ENCODE data around the gene PPFIBP2.

The PPFIBP2 gene

DNA sequence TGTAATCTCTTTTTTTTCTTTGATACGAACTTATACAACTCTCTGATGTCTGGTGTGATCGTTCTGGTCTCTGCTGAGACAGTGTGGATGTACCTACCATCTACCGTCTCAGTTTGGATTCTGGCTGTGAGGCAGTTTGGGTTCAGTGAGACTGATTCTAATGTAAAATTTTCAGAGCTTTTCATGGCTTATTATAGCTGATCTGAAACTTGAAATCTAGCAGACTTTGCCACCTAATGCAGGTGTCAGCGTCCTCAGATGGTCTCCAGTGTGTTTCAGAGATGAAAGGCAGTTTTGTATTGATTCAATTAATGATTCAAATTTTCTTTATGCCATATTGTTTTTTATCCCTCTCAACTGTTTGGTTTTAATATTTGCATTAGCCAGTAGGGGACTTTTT lies 35.9 kb downstream of the PPFIBP2 start:
- no peaks in the 10 kb centered on the region for H3K4me1 Mint-ChIP-seq
- H3K36me3 Mint-ChIP-seq (ENCODE audit: insufficient read depth) = no peaks in the 10 kb centered on the region
- H3K4me3 Mint-ChIP-seq = no peak overlapping the region
- H3K27me3 Mint-ChIP-seq = no peaks in the 10 kb centered on the region
- no peak overlapping the region for H3K27ac Mint-ChIP-seq (ENCODE audit: low read depth)
- ATAC-seq (replicated peaks; ENCODE audit: extremely low read depth, poor library complexity, severe bottlenecking) = no peak
- H3K9me3 Mint-ChIP-seq = no peaks in the 10 kb centered on the region
- DNase-seq (ENCODE audit: low spot score in 2 of 2) = no peak

- Mint-ChIP-seq H3K27ac (ENCODE audit: low read depth) (no peak overlapping the region), H3K4me3 (no peak overlapping the region), H3K27me3 (no peaks in the 10 kb centered on the region), H3K4me1 (no peaks in the 10 kb centered on the region), H3K36me3 (ENCODE audit: insufficient read depth) (no peaks in the 10 kb centered on the region), H3K9me3 (no peaks in the 10 kb centered on the region)
- ATAC-seq (replicated peaks; ENCODE audit: extremely low read depth, poor library complexity, severe bottlenecking) (no peak), DNase-seq (ENCODE audit: low spot score in 2 of 2) (no peak)
Measured at GRCh38 chr11:7551571-7551970, 37.8 kb downstream of the PPFIBP2 start.

DNA sequence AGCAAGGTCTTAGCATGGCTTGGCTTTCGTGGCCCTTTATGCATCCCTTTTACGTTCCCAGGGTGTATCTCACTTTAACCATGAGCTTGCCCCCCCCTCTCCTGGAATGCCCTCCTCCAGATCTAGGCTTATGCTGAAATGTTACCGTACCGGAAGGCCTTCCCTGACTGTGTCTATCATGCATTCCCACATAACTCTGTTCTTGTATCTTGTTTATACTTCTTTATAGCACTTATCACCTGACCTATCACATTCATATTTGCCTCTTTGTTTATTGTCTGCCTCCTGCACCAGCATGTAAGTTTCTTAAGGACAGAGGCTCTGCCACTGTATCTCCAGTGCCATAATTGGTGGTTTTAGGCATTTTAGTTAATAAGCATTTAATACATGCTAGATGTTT lies 38.9 kb downstream of the PPFIBP2 start:
- ATAC-seq (replicated peaks; ENCODE audit: extremely low read depth, poor library complexity, severe bottlenecking) (no peak), DNase-seq (ENCODE audit: low spot score in 2 of 2) (no peak)
- Mint-ChIP-seq H3K36me3 (ENCODE audit: insufficient read depth) (no peaks in the 10 kb centered on the region), H3K27me3 (no peaks in the 10 kb centered on the region), H3K27ac (ENCODE audit: low read depth) (no peak overlapping the region), H3K4me1 (no peaks in the 10 kb centered on the region), H3K9me3 (no peaks in the 10 kb centered on the region), H3K4me3 (no peak overlapping the region)

GRCh38 chr11:7555052-7555699 lies 41.4 kb downstream of the PPFIBP2 start:
- Mint-ChIP-seq H3K9me3 (no peaks in the 10 kb centered on the region), H3K36me3 (ENCODE audit: insufficient read depth) (peaks cover 1% of the 10 kb centered on the region), H3K27me3 (no peaks in the 10 kb centered on the region), H3K4me1 (no peaks in the 10 kb centered on the region), H3K4me3 (no peak overlapping the region), H3K27ac (ENCODE audit: low read depth) (no peak overlapping the region)
- DNase-seq (ENCODE audit: low spot score in 2 of 2) = no peak
- no peak for ATAC-seq (replicated peaks; ENCODE audit: extremely low read depth, poor library complexity, severe bottlenecking)

- Mint-ChIP-seq H3K4me3 (no peak overlapping the region), H3K27ac (ENCODE audit: low read depth) (no peak overlapping the region), H3K4me1 (no peaks in the 10 kb centered on the region), H3K27me3 (no peaks in the 10 kb centered on the region), H3K36me3 (ENCODE audit: insufficient read depth) (peaks cover 1% of the 10 kb centered on the region), H3K9me3 (no peaks in the 10 kb centered on the region)
- ATAC-seq (replicated peaks; ENCODE audit: extremely low read depth, poor library complexity, severe bottlenecking) (no peak), DNase-seq (ENCODE audit: low spot score in 2 of 2) (no peak)
Measured at GRCh38 chr11:7558046-7558445, 44.2 kb downstream of the PPFIBP2 start.

DNA sequence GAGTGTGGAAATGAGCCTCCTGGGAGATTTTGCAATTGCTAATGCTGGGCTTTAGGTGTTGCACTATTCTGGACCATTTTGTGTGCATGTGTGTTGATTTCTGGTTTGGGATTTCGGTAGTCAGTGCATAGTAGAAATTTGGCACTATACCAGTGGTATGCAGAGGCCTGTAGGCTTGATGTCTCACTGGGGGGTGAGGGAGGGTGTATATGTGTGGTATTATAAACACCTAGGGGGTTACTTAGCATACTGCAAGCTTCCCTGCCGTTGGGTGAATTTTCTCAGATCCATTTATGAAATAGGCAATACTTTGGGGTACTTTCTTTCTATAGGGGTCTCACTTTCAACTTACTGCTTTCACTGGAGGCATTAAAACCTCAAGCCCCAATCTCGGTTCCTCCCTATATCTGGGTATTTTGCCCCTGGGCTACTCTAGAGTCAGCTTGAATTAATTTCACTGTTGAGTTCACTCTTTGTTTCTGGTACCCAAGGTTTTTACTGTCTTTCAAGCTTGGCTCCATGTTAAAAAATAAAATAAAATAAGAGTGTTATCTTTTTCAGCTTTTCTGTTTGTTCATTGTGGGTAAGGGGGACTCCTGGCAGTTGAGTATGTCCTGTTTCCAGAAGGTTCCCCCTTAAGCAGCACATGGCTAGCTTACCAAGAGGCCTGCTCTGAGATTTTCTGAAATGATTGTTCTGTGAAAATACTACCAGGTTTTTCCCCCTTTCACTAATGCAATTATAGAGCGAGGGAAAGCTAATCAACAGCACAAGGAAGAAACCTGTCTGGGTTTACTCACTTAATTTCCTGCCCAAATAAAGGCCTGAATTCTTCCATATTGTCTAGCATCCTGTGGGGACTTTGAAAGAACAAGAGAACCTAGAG lies 45.8 kb downstream of the PPFIBP2 start:
- no peak for ATAC-seq (replicated peaks; ENCODE audit: extremely low read depth, poor library complexity, severe bottlenecking)
- H3K4me1 Mint-ChIP-seq = no peaks in the 10 kb centered on the region
- no peak for DNase-seq (ENCODE audit: low spot score in 2 of 2)
- no peaks in the 10 kb centered on the region for H3K27me3 Mint-ChIP-seq
- H3K27ac Mint-ChIP-seq (ENCODE audit: low read depth) = no peak overlapping the region
- peaks cover 1% of the 10 kb centered on the region for H3K36me3 Mint-ChIP-seq (ENCODE audit: insufficient read depth)
- no peaks in the 10 kb centered on the region for H3K9me3 Mint-ChIP-seq
- no peak overlapping the region for H3K4me3 Mint-ChIP-seq

DNA sequence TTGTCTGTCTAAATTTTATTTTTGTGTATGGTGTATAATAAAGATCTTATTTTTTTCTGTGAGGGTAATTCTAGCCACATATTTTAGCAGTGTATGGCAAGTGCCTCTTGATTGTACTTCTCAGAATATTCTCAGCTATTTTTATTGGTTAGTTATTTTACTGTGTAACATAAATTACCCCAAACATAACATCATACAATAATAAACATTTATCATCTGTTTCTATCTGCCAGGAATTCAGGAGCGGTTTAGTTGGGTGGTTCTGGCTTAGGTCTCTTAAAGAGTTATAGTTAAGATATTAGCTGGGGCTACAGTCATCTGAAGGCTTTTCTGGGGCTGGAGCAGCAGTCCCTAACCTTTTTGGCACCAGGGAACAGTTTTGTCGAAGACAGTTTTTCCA lies 47.8 kb downstream of the PPFIBP2 start:
- DNase-seq (ENCODE audit: low spot score in 2 of 2) (no peak), ATAC-seq (replicated peaks; ENCODE audit: extremely low read depth, poor library complexity, severe bottlenecking) (no peak)
- no peak overlapping the region for H3K4me3 Mint-ChIP-seq
- no peaks in the 10 kb centered on the region for H3K4me1 Mint-ChIP-seq
- no peaks in the 10 kb centered on the region for H3K9me3 Mint-ChIP-seq
- H3K27me3 Mint-ChIP-seq = no peaks in the 10 kb centered on the region
- H3K36me3 Mint-ChIP-seq (ENCODE audit: insufficient read depth) = peaks cover 1% of the 10 kb centered on the region
- H3K27ac Mint-ChIP-seq (ENCODE audit: low read depth) = no peak overlapping the region

GRCh38 chr11:7563281-7563680 lies 49.5 kb downstream of the PPFIBP2 start:
- Mint-ChIP-seq H3K27ac (ENCODE audit: low read depth) (no peak overlapping the region), H3K36me3 (ENCODE audit: insufficient read depth) (peaks cover under 1% of the 10 kb centered on the region), H3K4me3 (no peak overlapping the region), H3K27me3 (no peaks in the 10 kb centered on the region), H3K9me3 (no peaks in the 10 kb centered on the region), H3K4me1 (no peaks in the 10 kb centered on the region)
- DNase-seq (ENCODE audit: low spot score in 2 of 2) (no peak), ATAC-seq (replicated peaks; ENCODE audit: extremely low read depth, poor library complexity, severe bottlenecking) (no peak)

DNA sequence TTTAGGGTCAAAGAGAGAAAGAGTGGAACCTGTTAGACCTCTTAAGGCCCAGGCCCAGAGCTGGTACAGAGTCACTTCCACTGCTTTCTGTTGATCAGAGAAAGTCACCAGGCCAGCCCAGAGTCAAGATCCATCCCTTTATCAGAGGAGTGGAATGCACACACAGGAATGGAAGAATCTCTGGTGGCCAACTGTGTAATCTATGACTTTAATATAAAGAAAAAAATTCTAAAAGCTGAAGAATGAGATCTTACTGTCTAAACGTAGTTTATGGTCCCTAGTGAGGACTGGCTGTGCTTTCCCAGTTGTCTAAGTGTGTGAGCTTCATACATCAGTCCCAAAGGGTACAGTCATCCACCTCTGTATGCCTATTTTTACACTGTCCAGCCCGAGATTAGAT lies 51.0 kb downstream of the PPFIBP2 start:
- Mint-ChIP-seq H3K9me3 (no peaks in the 10 kb centered on the region), H3K4me3 (no peak overlapping the region), H3K27ac (ENCODE audit: low read depth) (no peak overlapping the region), H3K4me1 (no peaks in the 10 kb centered on the region), H3K36me3 (ENCODE audit: insufficient read depth) (no peaks in the 10 kb centered on the region), H3K27me3 (no peaks in the 10 kb centered on the region)
- ATAC-seq (replicated peaks; ENCODE audit: extremely low read depth, poor library complexity, severe bottlenecking) = no peak
- DNase-seq (ENCODE audit: low spot score in 2 of 2) = no peak

DNA sequence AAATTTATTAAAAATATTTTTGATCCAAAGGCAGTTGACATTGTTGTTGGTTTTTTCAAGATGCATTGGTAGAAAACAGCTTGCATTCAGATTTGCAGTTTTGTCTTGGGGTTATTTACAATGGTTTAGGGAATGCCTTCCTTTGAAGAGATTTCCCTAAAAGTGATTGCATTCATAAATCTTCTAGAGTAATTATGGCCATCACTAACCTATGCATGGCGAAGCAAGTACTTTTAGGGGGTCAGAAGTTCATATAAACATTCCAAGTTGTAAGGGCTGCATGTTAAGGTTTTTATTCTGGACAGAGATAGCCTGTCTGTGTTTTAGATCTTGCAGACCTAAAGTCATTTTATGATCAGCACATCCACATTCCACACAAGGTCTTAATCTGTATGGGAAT lies 53.5 kb downstream of the PPFIBP2 start:
- no peaks in the 10 kb centered on the region for H3K27me3 Mint-ChIP-seq
- ATAC-seq (replicated peaks; ENCODE audit: extremely low read depth, poor library complexity, severe bottlenecking) = no peak
- no peaks in the 10 kb centered on the region for H3K36me3 Mint-ChIP-seq (ENCODE audit: insufficient read depth)
- H3K4me1 Mint-ChIP-seq = peaks cover 4% of the 10 kb centered on the region
- DNase-seq (ENCODE audit: low spot score in 2 of 2) = no peak
- no peak overlapping the region for H3K27ac Mint-ChIP-seq (ENCODE audit: low read depth)
- H3K4me3 Mint-ChIP-seq = no peak overlapping the region
- H3K9me3 Mint-ChIP-seq = no peaks in the 10 kb centered on the region

DNA sequence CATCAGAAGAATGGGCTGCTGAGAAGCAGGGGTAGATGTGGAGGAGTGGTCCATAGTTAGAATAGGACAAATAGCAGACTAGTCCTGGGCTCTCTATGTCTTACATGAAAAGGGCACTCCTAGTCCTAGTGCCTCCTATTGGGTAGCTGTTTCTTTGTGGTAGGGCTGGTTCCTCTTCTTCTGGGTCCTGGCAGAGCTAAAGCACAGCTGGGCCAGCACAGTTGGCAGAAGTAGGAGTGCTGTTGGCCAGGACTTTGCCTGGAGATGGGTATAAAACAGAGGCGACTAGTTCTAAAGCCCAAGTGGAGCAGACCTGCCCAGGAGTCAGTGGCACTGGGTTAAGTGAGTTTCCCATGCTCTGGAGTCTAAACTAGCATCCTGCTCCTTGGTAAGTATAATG lies 55.2 kb downstream of the PPFIBP2 start:
- Mint-ChIP-seq H3K27me3 (no peaks in the 10 kb centered on the region), H3K4me1 (peaks cover 4% of the 10 kb centered on the region), H3K4me3 (no peak overlapping the region), H3K27ac (ENCODE audit: low read depth) (no peak overlapping the region), H3K9me3 (no peaks in the 10 kb centered on the region), H3K36me3 (ENCODE audit: insufficient read depth) (no peaks in the 10 kb centered on the region)
- ATAC-seq (replicated peaks; ENCODE audit: extremely low read depth, poor library complexity, severe bottlenecking) = no peak
- no peak for DNase-seq (ENCODE audit: low spot score in 2 of 2)

GRCh38 chr11:7570241-7570640 lies 56.4 kb downstream of the PPFIBP2 start:
- ATAC-seq (replicated peaks; ENCODE audit: extremely low read depth, poor library complexity, severe bottlenecking) (no peak), DNase-seq (ENCODE audit: low spot score in 2 of 2) (no peak)
- Mint-ChIP-seq H3K4me3 (no peak overlapping the region), H3K4me1 (peaks cover 4% of the 10 kb centered on the region), H3K27me3 (peaks cover 9% of the 10 kb centered on the region), H3K27ac (ENCODE audit: low read depth) (no peak overlapping the region), H3K36me3 (ENCODE audit: insufficient read depth) (no peaks in the 10 kb centered on the region), H3K9me3 (no peaks in the 10 kb centered on the region)

- H3K27ac Mint-ChIP-seq (ENCODE audit: low read depth) = no peak overlapping the region
Measured at GRCh38 chr11:7570938-7571521, 57.2 kb downstream of the PPFIBP2 start.

More at GRCh38 chr11:7570938-7571521, 57.2 kb downstream of the PPFIBP2 start:
- DNase-seq (ENCODE audit: low spot score in 2 of 2) = no peak
- Mint-ChIP-seq H3K4me1 (peaks cover 6% of the 10 kb centered on the region), H3K36me3 (ENCODE audit: insufficient read depth) (no peaks in the 10 kb centered on the region), H3K9me3 (no peaks in the 10 kb centered on the region), H3K27me3 (peaks cover 17% of the 10 kb centered on the region), H3K4me3 (no peak overlapping the region)
- no peak for ATAC-seq (replicated peaks; ENCODE audit: extremely low read depth, poor library complexity, severe bottlenecking)
